Liver (tissue), 9 donors: Measurements from ENCODE around the gene CATSPERB. TPM values are rescaled to one million over a fixed set of nuclear protein-coding genes. Genes with fewer than 3 reads are reported as not detected.

Source experiments
- DNase-seq: peaks from one replicate; pipeline ENCODE4 v3.0.0-alpha.2; 2017; ENCODE audit warnings: low spot score
- H3K27ac ChIP-seq, 2 donors: one replicate each; pipeline ENCODE4 v1.7.0; 2013; ENCODE audit warnings: inconsistent platforms in 2 of 2, low read length in 2 of 2, control low read depth in 1 of 2, low read depth in 1 of 2, mild to moderate bottlenecking in 1 of 2
- H3K27me3 ChIP-seq, 4 donors: one replicate each; pipeline versions ENCODE4 v1.6.1 to v1.7.0; 2013; ENCODE audit warnings: low read length in 3 of 4, inconsistent platforms in 1 of 4, mild to moderate bottlenecking in 1 of 4, moderate library complexity in 1 of 4; ENCODE audit not compliant: control insufficient read depth in 4 of 4, insufficient read depth in 4 of 4
- H3K36me3 ChIP-seq, 4 donors: one replicate each; pipeline versions ENCODE4 v1.6.1 to v1.7.0; 2013; ENCODE audit warnings: low read length in 3 of 4, mild to moderate bottlenecking in 3 of 4, low read depth in 1 of 4, moderate library complexity in 1 of 4; ENCODE audit not compliant: control insufficient read depth in 4 of 4, insufficient read depth in 3 of 4
- H3K4me1 ChIP-seq, 4 donors: one replicate each; pipeline versions ENCODE4 v1.6.1 to v1.7.0; 2013; ENCODE audit warnings: low read length in 3 of 4, mild to moderate bottlenecking in 3 of 4, moderate library complexity in 1 of 4; ENCODE audit not compliant: control insufficient read depth in 4 of 4, insufficient read depth in 4 of 4
- H3K4me3 ChIP-seq, 3 donors: one replicate each; pipeline versions ENCODE4 v1.6.1 to v1.7.0; 2013; ENCODE audit warnings: low read length in 3 of 3, control low read depth in 1 of 3, low read depth in 1 of 3, mild to moderate bottlenecking in 1 of 3
- H3K9ac ChIP-seq, 2 donors: one replicate each; pipeline ENCODE4 v1.7.0; 2013; ENCODE audit warnings: low read length in 2 of 2, mild to moderate bottlenecking in 2 of 2, moderate library complexity in 2 of 2, control low read depth in 1 of 2, low read depth in 1 of 2
- H3K9me3 ChIP-seq, 4 donors: one replicate each; pipeline versions ENCODE4 v1.6.1 to v1.7.0; 2013; ENCODE audit warnings: low read length in 3 of 4; ENCODE audit not compliant: control insufficient read depth in 4 of 4
- ATF3 ChIP-seq: IDR thresholded peaks from 2 replicates; pipeline ENCODE4 v1.6.1; 2016; ENCODE audit warnings: antibody characterized with exemption
- CTCF ChIP-seq: fragments of 150-350 bp; IDR thresholded peaks from 2 replicates; pipeline ENCODE4 v1.5.1; 2017; ENCODE audit warnings: improper control_type of control experiment, low read depth, low read length; ENCODE audit not compliant: missing input control
- EGR1 ChIP-seq, 2 donors: IDR thresholded peaks; 2 replicates each; pipeline ENCODE4 v1.6.1; 2016 to 2018; ENCODE audit warnings: antibody characterized with exemption in 2 of 2, low read depth in 2 of 2
- FOXA1 ChIP-seq: IDR thresholded peaks from 2 replicates; pipeline ENCODE4 v1.6.1; 2016; ENCODE audit warnings: antibody characterized with exemption
- FOXA2 ChIP-seq: IDR thresholded peaks from 2 replicates; pipeline ENCODE4 v1.6.1; 2016; ENCODE audit warnings: antibody characterized with exemption
- GABPA ChIP-seq, 2 donors: IDR thresholded peaks in 1 of 2; conservative IDR thresholded peaks in 1 of 2; 2 replicates each; pipeline ENCODE4 v1.6.1; 2016; ENCODE audit warnings: antibody characterized with exemption in 2 of 2, mild to moderate bottlenecking in 1 of 2, moderate library complexity in 1 of 2
- HNF4A ChIP-seq, 2 donors: conservative IDR thresholded peaks; 2 replicates each; pipeline ENCODE4 v1.6.1; 2016; ENCODE audit warnings: antibody characterized with exemption in 2 of 2, mild to moderate bottlenecking in 2 of 2
- HNF4G ChIP-seq: IDR thresholded peaks from 2 replicates; pipeline ENCODE4 v1.6.1; 2016; ENCODE audit warnings: antibody characterized with exemption
- JUND ChIP-seq, 2 donors: IDR thresholded peaks; 2 replicates each; pipeline ENCODE4 v1.6.1; 2016; ENCODE audit warnings: antibody characterized with exemption in 2 of 2
- MAX ChIP-seq: IDR thresholded peaks from 2 replicates; pipeline ENCODE4 v1.6.1; 2016; ENCODE audit warnings: antibody characterized with exemption
- NR2F2 ChIP-seq: IDR thresholded peaks from 2 replicates; pipeline ENCODE4 v1.6.1; 2016; ENCODE audit warnings: antibody characterized with exemption
- RAD21 ChIP-seq, 2 donors: IDR thresholded peaks; 2 replicates each; pipeline ENCODE4 v1.6.1; 2016; ENCODE audit warnings: antibody characterized with exemption in 2 of 2, mild to moderate bottlenecking in 2 of 2
- REST ChIP-seq: IDR thresholded peaks from 2 replicates; pipeline ENCODE4 v1.6.1; 2016; ENCODE audit warnings: antibody characterized with exemption, mild to moderate bottlenecking
- RXRA ChIP-seq, 2 donors: IDR thresholded peaks; 2 replicates each; pipeline ENCODE4 v1.6.1; 2017 to 2018; ENCODE audit warnings: antibody characterized with exemption in 2 of 2, mild to moderate bottlenecking in 1 of 2
- SP1 ChIP-seq: IDR thresholded peaks from 2 replicates; pipeline ENCODE4 v1.6.1; 2018; ENCODE audit warnings: antibody characterized with exemption, mild to moderate bottlenecking
- TAF1 ChIP-seq: conservative IDR thresholded peaks from 2 replicates; pipeline ENCODE4 v1.6.1; 2016; ENCODE audit warnings: antibody characterized with exemption, mild to moderate bottlenecking
- YY1 ChIP-seq: IDR thresholded peaks from 2 replicates; pipeline ENCODE4 v1.6.1; 2016; ENCODE audit warnings: antibody characterized with exemption, mild to moderate bottlenecking
- WGBS: extraction: QIAGEN DNeasy Blood & Tissue Kit; methylation state at CpG from one replicate; pipeline ENCODE4 v1.1.7; 2013; 5-methylcytosine and 5-hydroxymethylcytosine counted together
- polyA plus RNA-seq, 2 donors: library from polyadenylated mRNA; stranded (reverse) in 1 of 2; unstranded in 1 of 2; fragments of 200-250 nt in 1 of 2; fragments of >200 nt in 1 of 2; fragmentation: Nextera tagmentation in 1 of 2; extraction: Ambion mirVana in 1 of 2; gene quantifications; one replicate each; pipeline versions ENCODE4 v1.2.1 to v1.2.3, GENCODE V29; 2013 to 2015
- total RNA-seq, 2 donors: library from RNA; depleted of rRNA; stranded (reverse); fragments of >200 nt; gene quantifications; one replicate each; pipeline ENCODE4 v1.2.3, GENCODE V29; 2014
- donor health status: healthy.
- donor health status: healthy.
- donor health status: healthy.
- donor health status: healthy.
- donor health status: healthy.

Gene CATSPERB
- total and polyA plus RNA-seq, 4 donors = 0.01 to 0.59 (median 0.07) TPM; not detected in 1

GRCh38 chr14:91706996-91707395, 24.9 kb downstream of the CATSPERB start:
- no peak overlapping the region for H3K4me3 ChIP-seq
- TF ChIP-seq YY1 (no peak), NR2F2 (no peak), JUND (IDR thresholded peaks at IDR 0.05) (no peak), GABPA (IDR thresholded peaks at IDR 0.05 in 1 of 2, conservative IDR thresholded peaks at IDR 0.05 in 1 of 2) (no peak), CTCF (no peak), HNF4G (no peak), RXRA (IDR thresholded peaks at IDR 0.05) (no peak), ATF3 (no peak)
- H3K27ac ChIP-seq = no peak overlapping the region
- no peaks in the 10 kb centered on the region for H3K36me3 ChIP-seq
- H3K4me1 ChIP-seq = no peaks in the 10 kb centered on the region
- peaks cover 0 to 3% (median 0%) of the 10 kb centered on the region in 4 donors for H3K27me3 ChIP-seq
- peaks cover 0 to 2% (median 2%) of the 10 kb centered on the region in 4 donors for H3K9me3 ChIP-seq
- H3K9ac ChIP-seq = no peak overlapping the region
- no peak for DNase-seq

- H3K4me3 ChIP-seq = no peak overlapping the region
- DNase-seq = no peak
- TF ChIP-seq NR2F2 (no peak), ATF3 (no peak), HNF4A (conservative IDR thresholded peaks at IDR 0.05) (no peak), TAF1 (no peak), SP1 (no peak)
- peaks cover 0 to 9% (median 3%) of the 10 kb centered on the region in 4 donors for H3K9me3 ChIP-seq
- no peaks in the 10 kb centered on the region for H3K36me3 ChIP-seq
- H3K27ac ChIP-seq = no peak overlapping the region
- no peaks in the 10 kb centered on the region for H3K27me3 ChIP-seq
- no peak overlapping the region for H3K9ac ChIP-seq
- H3K4me1 ChIP-seq = no peaks in the 10 kb centered on the region
- WGBS = 80% methylated on average over 2 of the region's 2 CpGs
Measured at GRCh38 chr14:91694643-91695042, 37.2 kb downstream of the CATSPERB start.

- DNase-seq = no peak
- Histone ChIP-seq H3K27me3 (no peaks in the 10 kb centered on the region), H3K9me3 (peaks cover 0 to 9% (median 3%) of the 10 kb centered on the region in 4 donors), H3K36me3 (no peaks in the 10 kb centered on the region), H3K27ac (no peak overlapping the region), H3K4me1 (no peaks in the 10 kb centered on the region), H3K9ac (no peak overlapping the region), H3K4me3 (no peak overlapping the region)
- 53% methylated on average over 1 of the region's 1 CpG for WGBS
- TF ChIP-seq HNF4A (conservative IDR thresholded peaks at IDR 0.05) (peak in 1 of 2 donors; percentile 4), RAD21 (IDR thresholded peaks at IDR 0.05) (no peak)
Measured at GRCh38 chr14:91693346-91693745, 38.5 kb downstream of the CATSPERB start.

- no peaks in the 10 kb centered on the region for H3K36me3 ChIP-seq
- H3K4me1 ChIP-seq = no peaks in the 10 kb centered on the region
- peaks cover 0 to 7% (median 3%) of the 10 kb centered on the region in 4 donors for H3K9me3 ChIP-seq
- no peak for DNase-seq
- no peak overlapping the region for H3K9ac ChIP-seq
- H3K27me3 ChIP-seq = no peaks in the 10 kb centered on the region
- no peak overlapping the region for H3K27ac ChIP-seq
- H3K4me3 ChIP-seq = no peak overlapping the region
- WGBS = 88% methylated on average over 7 of the region's 7 CpGs
- TF ChIP-seq REST = no peak
- no peak for TF ChIP-seq YY1
- no peak for TF ChIP-seq EGR1 (IDR thresholded peaks at IDR 0.05; ENCODE audit: low read depth in 2 of 2)
- no peak for TF ChIP-seq FOXA1
- no peak for TF ChIP-seq JUND (IDR thresholded peaks at IDR 0.05)
- TF ChIP-seq MAX = no peak
- no peak for TF ChIP-seq HNF4A (conservative IDR thresholded peaks at IDR 0.05)
- no peak for TF ChIP-seq FOXA2
- no peak for TF ChIP-seq ATF3
Measured at GRCh38 chr14:91692075-91692474, 39.8 kb downstream of the CATSPERB start.
